ENCODE results near the gene SH2D5.

Gene SH2D5

GRCh38 chr1:20670936-20671335, 61.6 kb downstream of the SH2D5 start:
- H3K27ac ChIP-seq, result no peak overlapping the region
- TF ChIP-seq CTCF (conservative IDR thresholded peaks at IDR 0.05; ENCODE audit: low read depth), result no peak
- POLR2A ChIA-PET (ENCODE audit: low non-redundant PET), result no interaction called here
- no peak for DNase-seq (ENCODE audit: low spot score)
- CTCF ChIA-PET, result no interaction called here

Data from RWPE1 (cell line).